Measurements from ENCODE around the gene C18orf63. TPM values are rescaled to one million over a fixed set of nuclear protein-coding genes. Genes with fewer than 3 reads are reported as not detected.
"Not testable (repeated sequence)": the region's sequence is repeated elsewhere in the genome, so short reads cannot be mapped to it uniquely, and the experiment has no call there.

The C18orf63 gene
- total and polyA plus RNA-seq, 2 donors (not counting 3 experiments of a cell fraction or from before 2014, with no cell fraction given), result not detected

DNA sequence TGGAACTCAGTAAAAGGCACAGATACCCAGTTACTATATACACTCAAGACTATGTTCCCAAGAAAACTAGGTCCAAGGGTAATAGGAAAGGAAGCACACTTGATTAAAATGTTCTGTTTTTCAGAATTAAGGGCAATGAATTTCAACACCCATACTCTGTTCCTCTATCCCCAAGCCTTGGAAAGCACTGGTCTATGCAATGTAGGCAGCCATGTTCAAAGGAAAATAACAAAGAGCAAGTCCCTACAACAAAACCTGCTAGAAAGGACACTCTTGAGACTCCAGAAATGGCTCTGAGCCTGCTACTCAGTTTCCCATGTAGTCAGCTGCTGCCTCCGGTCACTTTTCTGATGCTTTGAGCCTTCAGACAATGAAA is 30.7 kb upstream of the C18orf63 start:
- H3K27ac ChIP-seq (ENCODE audit: insufficient read depth, low read depth, low read length), result no peak overlapping the region
- dilution Hi-C loops (cut with MboI; ENCODE audit: extremely low pct_ligation_motif_present, low sequenced_read_pairs), result no loop called here
- H3K9me3 ChIP-seq (replicated peaks; ENCODE audit: control insufficient read depth, insufficient read depth, low read length), result no peaks in the 10 kb centered on the region
- H3K9ac ChIP-seq (replicated peaks; ENCODE audit: extremely low read depth, insufficient read depth, low read length), result no peak overlapping the region
- no peak overlapping the region for H2AFZ ChIP-seq (ENCODE audit: low read depth, low read length)
- no peaks in the 10 kb centered on the region for H3K9me1 ChIP-seq (replicated peaks; ENCODE audit: control insufficient read depth, extremely low read depth, insufficient read depth, low read length)
- ChIA-PET CTCF (interaction anchor here (0.8 kb wide), 1 partner anchor 16 kb away, joined by 4 read pairs; no protein-coding TSS in a partner anchor), POLR2A (no interaction called here)
- H3K4me1 ChIP-seq (ENCODE audit: control insufficient read depth, extremely low read depth, insufficient read depth, low read length), result peaks cover 8% of the 10 kb centered on the region
- no peaks in the 10 kb centered on the region for H3K36me3 ChIP-seq (ENCODE audit: control insufficient read depth in 2 of 2, extremely low read depth in 1 of 2, insufficient read depth in 2 of 2, low read length in 2 of 2)
- no peak overlapping the region for H3K4me3 ChIP-seq (replicated peaks in 1 of 3; ENCODE audit: insufficient read depth in 1 of 3, low read depth in 1 of 3, low read length in 3 of 3)
- H3K79me2 ChIP-seq (ENCODE audit: control insufficient read depth, insufficient read depth, low read length), result no peaks in the 10 kb centered on the region
- TF ChIP-seq POLR2A (IDR thresholded peaks at IDR 0.05; ENCODE audit: low read depth, low read length) (no peak), GATA2 (IDR thresholded peaks at IDR 0.05; ENCODE audit: insufficient read depth, insufficient read length, low read depth, low read length) (no peak), MYC (IDR thresholded peaks at IDR 0.05; ENCODE audit: low read depth, low read length) (no peak), JUN (IDR thresholded peaks at IDR 0.05; ENCODE audit: borderline replicate concordance, insufficient read depth, insufficient read length, low read depth) (no peak), FOS (IDR thresholded peaks at IDR 0.05; ENCODE audit: borderline replicate concordance, insufficient read depth, low read length) (no peak), EZH2 (IDR thresholded peaks at IDR 0.05; ENCODE audit: borderline replicate concordance, low read depth, low read length, severe bottlenecking) (no peak), POLR2AphosphoS5 (IDR thresholded peaks at IDR 0.05; ENCODE audit: insufficient read depth, low read depth, low read length) (no peak)
- TF ChIP-seq, protein P1, sequence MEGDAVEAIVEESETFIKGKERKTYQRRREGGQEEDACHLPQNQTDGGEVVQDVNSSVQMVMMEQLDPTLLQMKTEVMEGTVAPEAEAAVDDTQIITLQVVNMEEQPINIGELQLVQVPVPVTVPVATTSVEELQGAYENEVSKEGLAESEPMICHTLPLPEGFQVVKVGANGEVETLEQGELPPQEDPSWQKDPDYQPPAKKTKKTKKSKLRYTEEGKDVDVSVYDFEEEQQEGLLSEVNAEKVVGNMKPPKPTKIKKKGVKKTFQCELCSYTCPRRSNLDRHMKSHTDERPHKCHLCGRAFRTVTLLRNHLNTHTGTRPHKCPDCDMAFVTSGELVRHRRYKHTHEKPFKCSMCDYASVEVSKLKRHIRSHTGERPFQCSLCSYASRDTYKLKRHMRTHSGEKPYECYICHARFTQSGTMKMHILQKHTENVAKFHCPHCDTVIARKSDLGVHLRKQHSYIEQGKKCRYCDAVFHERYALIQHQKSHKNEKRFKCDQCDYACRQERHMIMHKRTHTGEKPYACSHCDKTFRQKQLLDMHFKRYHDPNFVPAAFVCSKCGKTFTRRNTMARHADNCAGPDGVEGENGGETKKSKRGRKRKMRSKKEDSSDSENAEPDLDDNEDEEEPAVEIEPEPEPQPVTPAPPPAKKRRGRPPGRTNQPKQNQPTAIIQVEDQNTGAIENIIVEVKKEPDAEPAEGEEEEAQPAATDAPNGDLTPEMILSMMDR (IDR thresholded peaks at IDR 0.05; ENCODE audit: extremely low read depth in 1 of 2, insufficient read depth in 1 of 2, low read depth in 1 of 2, low read length in 2 of 2), result no peak
- TF ChIP-seq, protein P2, sequence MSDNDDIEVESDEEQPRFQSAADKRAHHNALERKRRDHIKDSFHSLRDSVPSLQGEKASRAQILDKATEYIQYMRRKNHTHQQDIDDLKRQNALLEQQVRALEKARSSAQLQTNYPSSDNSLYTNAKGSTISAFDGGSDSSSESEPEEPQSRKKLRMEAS (IDR thresholded peaks at IDR 0.05; ENCODE audit: insufficient read depth, insufficient read length), result no peak
- H3K27me3 ChIP-seq (ENCODE audit: control insufficient read depth in 2 of 2, insufficient read depth in 2 of 2, low read length in 2 of 2), result no peaks in the 10 kb centered on the region
- no peaks in the 10 kb centered on the region for H4K20me1 ChIP-seq (replicated peaks; ENCODE audit: control insufficient read depth, extremely low read depth, insufficient read depth, low read length)
- H3K4me2 ChIP-seq (ENCODE audit: insufficient read depth, low read length), result no peak overlapping the region
- FAIRE-seq (no peak), DNase-seq (ENCODE audit: low read depth, low spot score) (no peak)
- BruUV-seq (replicated peaks), result no TSS peak
- intact Hi-C loops (cut with micrococcal nuclease), result no loop called here

DNA sequence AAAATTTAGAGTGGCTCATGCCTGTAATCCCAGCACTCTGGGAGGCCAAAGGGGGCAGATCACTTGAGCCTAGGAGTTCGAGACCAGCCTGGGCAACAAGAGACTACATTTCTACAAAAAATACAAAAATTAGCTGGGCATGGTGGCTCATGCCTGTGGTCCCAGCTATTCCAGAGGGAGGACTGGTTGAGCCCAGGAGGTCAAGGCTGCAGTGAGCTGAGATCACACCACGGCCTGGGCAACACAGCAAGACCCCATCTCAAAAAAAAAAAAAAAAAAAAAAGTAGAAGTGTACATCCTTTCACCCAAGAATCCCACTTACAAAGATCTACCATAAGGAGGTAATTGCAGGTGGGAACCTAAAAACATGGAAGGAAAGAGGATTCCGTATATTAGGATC is 30.1 kb upstream of the C18orf63 start:
- BruUV-seq (replicated peaks); CTCF ChIA-PET; POLR2A ChIA-PET; dilution Hi-C loops (cut with MboI; ENCODE audit: extremely low pct_ligation_motif_present, low sequenced_read_pairs); DNase-seq (ENCODE audit: low read depth, low spot score); H3K27me3 ChIP-seq (ENCODE audit: control insufficient read depth in 2 of 2, insufficient read depth in 2 of 2, low read length in 2 of 2); H3K36me3 ChIP-seq (ENCODE audit: control insufficient read depth in 2 of 2, extremely low read depth in 1 of 2, insufficient read depth in 2 of 2, low read length in 2 of 2); H3K4me3 ChIP-seq (replicated peaks in 1 of 3; ENCODE audit: insufficient read depth in 1 of 3, low read depth in 1 of 3, low read length in 3 of 3); H3K9ac ChIP-seq (replicated peaks; ENCODE audit: extremely low read depth, insufficient read depth, low read length); H2AFZ ChIP-seq (ENCODE audit: low read depth, low read length); H3K9me3 ChIP-seq (replicated peaks; ENCODE audit: control insufficient read depth, insufficient read depth, low read length); intact Hi-C loops (cut with micrococcal nuclease); H3K4me2 ChIP-seq (ENCODE audit: insufficient read depth, low read length); H3K27ac ChIP-seq (ENCODE audit: insufficient read depth, low read depth, low read length); H3K79me2 ChIP-seq (ENCODE audit: control insufficient read depth, insufficient read depth, low read length); H3K4me1 ChIP-seq (ENCODE audit: control insufficient read depth, extremely low read depth, insufficient read depth, low read length); H4K20me1 ChIP-seq (replicated peaks; ENCODE audit: control insufficient read depth, extremely low read depth, insufficient read depth, low read length); FAIRE-seq; H3K9me1 ChIP-seq (replicated peaks; ENCODE audit: control insufficient read depth, extremely low read depth, insufficient read depth, low read length): not testable (repeated sequence)

All from endothelial cell of umbilical vein (primary cell).